HEK293T (cell line): ENCODE data around the gene PLA2G6.
"Not testable (repeated sequence)": the region's sequence is repeated elsewhere in the genome, so short reads cannot be mapped to it uniquely, and the experiment has no call there.

Experiments
- ARNT ChIP-seq: fragments of 450-650 bp; IDR thresholded peaks from 2 replicates; pipeline ENCODE4 v1.6.1; 2017; ENCODE audit warnings: mild to moderate bottlenecking
- CTBP1 ChIP-seq: fragments of 450-650 bp; IDR thresholded peaks from 2 replicates; pipeline ENCODE4 v1.6.1; 2016; ENCODE audit warnings: borderline replicate concordance
- FOXA1 ChIP-seq: fragments of 450-650 bp; IDR thresholded peaks from 2 replicates; pipeline ENCODE4 v1.6.1; 2016; ENCODE audit warnings: mild to moderate bottlenecking
- FOXK2 ChIP-seq: fragments of 450-650 bp; IDR thresholded peaks from 2 replicates; pipeline ENCODE4 v1.6.1; 2016; ENCODE audit warnings: mild to moderate bottlenecking
- L3MBTL2 ChIP-seq: fragments of 450-650 bp; conservative IDR thresholded peaks from 2 replicates; pipeline ENCODE4 v1.6.1; 2016; ENCODE audit warnings: mild to moderate bottlenecking
- SP1 ChIP-seq: fragments of 450-650 bp; IDR thresholded peaks from 2 replicates; pipeline ENCODE4 v1.6.1; 2017
- TARDBP ChIP-seq: fragments of 450-650 bp; IDR thresholded peaks from 2 replicates; pipeline ENCODE4 v1.6.1; 2016
- ZNF384 ChIP-seq: fragments of 450-650 bp; IDR thresholded peaks from 2 replicates; pipeline ENCODE4 v1.6.1; 2016

DNA sequence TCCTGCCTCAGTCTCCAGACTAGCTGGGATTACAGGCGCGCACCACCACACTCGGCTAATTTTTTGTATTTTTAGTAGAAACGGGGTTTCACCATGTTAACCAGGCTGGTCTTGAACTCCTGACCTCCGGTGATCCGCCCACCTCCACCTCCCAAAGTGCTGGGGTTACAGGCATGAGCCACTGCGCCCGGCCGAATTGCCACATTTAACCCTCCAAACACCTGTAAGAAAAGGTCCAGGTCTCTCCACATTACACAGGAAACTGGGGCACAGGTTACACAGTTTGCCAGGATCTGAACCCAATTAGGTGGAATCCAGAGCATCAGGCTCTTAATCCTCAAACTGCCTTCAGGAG, 4.1 kb downstream of the PLA2G6 start:
- not testable (repeated sequence) for TF ChIP-seq SP1, FOXA1, CTBP1, ZNF384, FOXK2, TARDBP, L3MBTL2, ARNT
